SU-DHL-6 (cell line): ENCODE data around the gene WDR48.

Experiments
- EZH2phosphoT487 ChIP-seq: fragments of 200-600 bp; sonication (generic), shearing (Covaris generic); conservative IDR thresholded peaks from 2 replicates; pipeline ENCODE4 v1.6.1; 2018; ENCODE audit warnings: mild to moderate bottlenecking, antibody characterized with exemption, low read length, moderate library complexity, mixed read lengths
- TF ChIP-seq, protein P1 (sequence below): fragments of 200-600 bp; sonication (generic); IDR thresholded peaks from one replicate; pipeline ENCODE4 v1.5.1; 2017; ENCODE audit warnings: antibody characterized with exemption, mild to moderate bottlenecking, low read length, moderate library complexity; ENCODE audit not compliant: insufficient read depth, poor library complexity, severe bottlenecking

DNA sequence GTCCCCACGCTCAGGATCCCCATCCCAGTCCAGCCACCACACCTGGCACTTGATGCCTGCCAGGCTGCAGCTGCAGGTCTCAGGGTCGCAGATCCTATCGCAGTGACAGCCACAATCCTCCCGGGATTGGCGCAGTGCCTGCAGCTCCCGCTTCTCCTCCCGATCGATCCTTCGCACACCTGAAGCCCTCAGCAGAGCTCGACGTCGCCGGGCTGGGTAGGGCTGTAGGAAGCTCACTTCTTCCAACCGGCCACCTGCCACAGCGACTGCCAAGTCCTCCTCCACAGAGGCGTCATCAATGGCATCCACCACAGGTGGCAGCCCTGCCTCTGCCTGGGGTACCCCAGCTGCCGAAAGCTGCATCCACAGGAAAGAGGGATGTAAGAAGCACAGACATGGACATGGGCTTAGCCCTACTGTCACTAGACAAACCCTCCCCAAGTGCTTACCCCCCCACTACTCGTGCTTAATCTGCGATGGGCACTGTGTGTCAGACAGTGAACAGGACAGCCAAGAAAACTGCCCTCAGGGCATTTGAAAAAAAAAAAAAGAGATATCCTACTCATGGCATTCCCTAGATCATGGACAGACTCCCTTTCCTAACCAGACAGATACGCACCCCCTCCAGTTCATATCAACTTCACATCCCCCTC is 92.4 kb downstream of the WDR48 start:
- TF ChIP-seq, protein P1, sequence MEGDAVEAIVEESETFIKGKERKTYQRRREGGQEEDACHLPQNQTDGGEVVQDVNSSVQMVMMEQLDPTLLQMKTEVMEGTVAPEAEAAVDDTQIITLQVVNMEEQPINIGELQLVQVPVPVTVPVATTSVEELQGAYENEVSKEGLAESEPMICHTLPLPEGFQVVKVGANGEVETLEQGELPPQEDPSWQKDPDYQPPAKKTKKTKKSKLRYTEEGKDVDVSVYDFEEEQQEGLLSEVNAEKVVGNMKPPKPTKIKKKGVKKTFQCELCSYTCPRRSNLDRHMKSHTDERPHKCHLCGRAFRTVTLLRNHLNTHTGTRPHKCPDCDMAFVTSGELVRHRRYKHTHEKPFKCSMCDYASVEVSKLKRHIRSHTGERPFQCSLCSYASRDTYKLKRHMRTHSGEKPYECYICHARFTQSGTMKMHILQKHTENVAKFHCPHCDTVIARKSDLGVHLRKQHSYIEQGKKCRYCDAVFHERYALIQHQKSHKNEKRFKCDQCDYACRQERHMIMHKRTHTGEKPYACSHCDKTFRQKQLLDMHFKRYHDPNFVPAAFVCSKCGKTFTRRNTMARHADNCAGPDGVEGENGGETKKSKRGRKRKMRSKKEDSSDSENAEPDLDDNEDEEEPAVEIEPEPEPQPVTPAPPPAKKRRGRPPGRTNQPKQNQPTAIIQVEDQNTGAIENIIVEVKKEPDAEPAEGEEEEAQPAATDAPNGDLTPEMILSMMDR, result no peak
- no peak for TF ChIP-seq EZH2phosphoT487
